T-helper 2 cell (primary cell): ENCODE data around the gene TADA2B.

Experiments
- DNase-seq, 5 experiments: peaks; one replicate each; pipeline versions ENCODE4 v3.0.0 to v3.0.0-alpha.2; 2012 to 2022

The TADA2B gene

DNA sequence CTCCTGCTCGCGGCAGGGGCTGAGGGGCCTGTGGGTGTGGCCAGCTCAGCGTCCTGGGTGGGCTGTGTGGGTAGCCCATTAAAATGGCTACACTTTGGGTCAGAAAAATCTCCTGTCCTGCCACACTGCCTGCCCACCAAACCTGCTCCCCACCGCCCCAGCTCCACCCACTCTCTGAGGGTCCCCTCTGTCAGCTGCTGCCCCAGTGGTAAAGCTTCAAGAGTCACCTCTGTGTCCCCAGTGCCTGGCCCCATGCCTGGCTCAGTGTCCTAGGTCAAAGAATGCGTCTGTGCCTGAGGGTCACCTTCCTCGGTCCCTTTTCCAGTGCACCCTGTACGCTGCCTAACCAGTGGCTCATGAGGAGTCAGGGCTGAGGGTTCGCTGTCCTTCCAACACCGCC lies 24.9 kb upstream of the TADA2B start:
- DNase-seq = no peak

DNA sequence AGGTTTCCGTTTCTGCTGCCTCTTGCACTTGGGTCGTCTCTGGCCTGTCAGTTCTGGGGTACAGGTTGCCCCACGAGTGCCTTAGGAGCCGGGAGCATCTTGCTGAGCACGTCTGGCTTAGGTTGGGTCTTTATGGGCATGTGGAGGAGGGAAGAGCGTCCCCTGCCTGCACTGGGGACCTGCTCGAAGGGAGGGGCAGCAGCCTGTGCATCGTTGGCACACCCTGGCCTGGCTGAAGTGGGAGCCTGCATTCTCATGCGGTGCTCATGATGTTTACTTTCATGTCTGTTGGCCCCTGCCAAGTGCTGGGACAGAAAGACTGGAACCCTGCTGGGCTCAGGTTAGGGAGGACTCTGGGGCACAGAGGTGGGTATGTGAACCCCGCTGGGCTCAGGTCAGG lies 23.8 kb upstream of the TADA2B start:
- DNase-seq = no peak

DNA sequence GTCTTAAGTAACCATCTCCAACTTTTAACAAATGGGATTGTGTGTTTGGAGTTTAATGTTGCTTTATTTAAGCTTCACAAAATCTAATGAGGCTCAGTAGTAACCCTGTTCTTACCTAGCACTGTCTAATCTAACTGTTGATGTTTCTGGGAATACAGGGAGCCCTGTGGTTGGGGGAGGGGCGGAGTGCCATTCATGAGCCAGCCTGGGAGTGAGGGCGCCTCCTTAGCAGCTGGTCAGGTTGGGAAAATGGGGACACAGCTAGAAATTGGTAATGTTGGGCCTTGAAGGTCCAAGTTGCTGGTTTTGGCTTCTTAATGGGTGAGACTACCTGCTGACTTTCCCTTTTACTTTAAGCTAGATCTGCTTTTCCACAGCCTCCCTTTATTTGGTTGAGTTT lies 22.9 kb upstream of the TADA2B start:
- no peak for DNase-seq

DNA sequence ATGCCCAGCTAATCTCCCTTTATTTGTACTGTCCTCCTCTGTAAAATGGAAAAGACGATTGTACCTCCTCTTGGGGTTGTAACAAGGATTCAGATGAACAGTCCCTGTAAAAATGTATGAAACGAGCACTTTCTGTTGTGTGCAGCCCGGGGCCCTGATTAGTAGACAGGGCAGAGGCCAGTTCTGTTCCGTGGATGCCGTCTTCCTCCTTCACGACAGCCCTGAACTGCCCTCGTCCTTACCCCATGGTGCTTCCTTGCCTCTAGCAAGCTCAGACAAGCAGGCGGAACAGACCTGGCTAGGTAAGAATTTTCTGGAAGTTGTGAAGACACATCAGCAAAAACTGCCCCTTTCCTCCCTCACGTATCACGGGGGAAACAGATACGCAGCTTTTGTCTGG lies 22.3 kb upstream of the TADA2B start:
- DNase-seq = no peak

DNA sequence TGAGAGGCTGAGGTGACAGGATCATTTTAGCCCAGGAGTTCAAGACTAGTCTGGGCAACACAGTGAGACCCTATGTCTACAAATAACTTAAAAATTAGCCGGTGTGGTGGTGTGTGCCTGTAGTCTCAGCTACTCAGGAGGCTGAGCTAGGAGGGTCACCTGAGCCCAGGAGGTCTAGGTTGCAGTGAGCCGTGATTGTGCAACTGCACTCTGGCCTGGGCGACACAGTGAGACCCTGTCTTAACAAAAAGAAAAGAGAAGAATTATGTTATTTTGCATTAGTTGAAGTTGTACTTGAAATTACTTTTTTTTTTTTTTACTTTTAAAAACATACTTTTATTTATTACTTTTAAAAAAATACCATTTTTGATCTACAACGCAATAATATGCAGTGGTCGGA lies 21.8 kb upstream of the TADA2B start:
- no peak for DNase-seq

DNA sequence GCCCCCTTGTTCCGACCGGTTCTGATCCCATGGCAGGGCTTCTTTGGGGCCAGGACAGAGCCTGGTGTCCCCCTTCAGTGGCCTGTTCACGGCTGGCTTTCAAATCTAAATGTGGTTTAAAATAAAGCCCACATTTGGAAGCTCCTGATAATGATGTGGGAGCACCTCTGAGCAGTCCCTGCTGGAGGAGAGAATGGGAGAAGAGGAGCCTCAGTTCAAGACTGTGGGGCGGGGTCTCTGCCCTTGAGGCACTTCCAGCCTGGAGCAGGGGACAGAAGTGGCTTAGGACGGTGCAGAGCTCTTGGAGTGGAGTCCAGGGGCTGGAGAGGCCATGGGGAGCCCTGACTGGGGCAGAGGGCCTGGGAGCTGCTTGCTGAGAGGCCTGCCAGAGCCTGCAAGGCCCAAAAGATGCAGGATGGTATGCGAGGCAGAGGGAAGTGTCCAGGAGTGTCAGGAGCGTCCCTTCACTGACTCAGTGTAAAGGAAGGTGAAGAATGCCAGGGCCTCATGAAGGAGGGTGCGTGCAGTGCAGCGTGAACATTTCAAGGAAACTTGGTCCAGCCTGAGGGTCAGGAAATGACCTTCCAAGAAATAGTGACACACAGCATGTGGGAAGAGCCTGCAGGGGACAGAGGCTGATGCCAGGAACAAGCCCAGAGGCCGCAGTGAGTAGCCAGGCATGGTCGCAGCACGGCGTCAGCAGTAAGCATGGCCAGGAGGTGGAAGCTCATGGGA lies 21.1 kb upstream of the TADA2B start:
- DNase-seq = no peak

DNA sequence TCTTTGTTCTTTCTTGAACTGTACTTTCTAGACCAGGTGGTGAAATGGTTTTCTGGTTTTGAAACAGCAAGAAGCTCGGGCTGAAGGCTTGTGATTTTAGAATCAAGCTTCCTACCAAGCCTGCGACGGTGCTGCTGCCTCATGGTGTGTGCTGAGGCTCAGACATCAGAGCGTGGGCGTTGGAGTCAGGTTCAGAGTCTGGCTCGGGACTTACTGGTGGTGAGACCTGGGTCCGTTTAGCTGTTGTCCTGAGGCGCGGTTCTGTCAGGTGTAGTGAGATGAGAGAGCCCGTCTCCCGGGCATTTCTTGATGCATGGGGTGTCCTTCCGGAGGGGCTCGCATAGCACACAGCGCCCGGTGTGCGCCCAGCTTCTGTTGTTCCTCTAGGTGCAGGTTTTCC lies 19.7 kb upstream of the TADA2B start:
- no peak for DNase-seq

DNA sequence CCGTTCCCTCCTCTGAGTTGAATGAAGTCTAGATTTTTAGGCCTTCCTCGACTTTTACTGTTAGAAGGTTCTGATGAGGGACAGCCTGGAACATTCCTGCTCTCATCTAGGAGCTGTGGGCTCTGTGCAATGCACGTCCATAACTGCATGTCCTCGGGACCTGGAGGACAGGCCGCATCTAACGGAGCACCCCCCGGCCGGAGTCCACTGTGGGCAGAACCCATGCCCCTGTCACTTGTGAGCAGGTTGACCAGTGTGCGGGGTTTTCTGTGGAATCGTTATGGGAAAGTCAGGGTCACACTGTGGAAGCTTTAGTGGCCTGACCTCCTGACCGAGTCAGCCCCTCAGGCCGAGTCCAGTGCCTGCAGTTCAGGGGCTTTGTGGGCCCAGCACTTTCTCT lies 19.3 kb upstream of the TADA2B start:
- DNase-seq = no peak

DNA sequence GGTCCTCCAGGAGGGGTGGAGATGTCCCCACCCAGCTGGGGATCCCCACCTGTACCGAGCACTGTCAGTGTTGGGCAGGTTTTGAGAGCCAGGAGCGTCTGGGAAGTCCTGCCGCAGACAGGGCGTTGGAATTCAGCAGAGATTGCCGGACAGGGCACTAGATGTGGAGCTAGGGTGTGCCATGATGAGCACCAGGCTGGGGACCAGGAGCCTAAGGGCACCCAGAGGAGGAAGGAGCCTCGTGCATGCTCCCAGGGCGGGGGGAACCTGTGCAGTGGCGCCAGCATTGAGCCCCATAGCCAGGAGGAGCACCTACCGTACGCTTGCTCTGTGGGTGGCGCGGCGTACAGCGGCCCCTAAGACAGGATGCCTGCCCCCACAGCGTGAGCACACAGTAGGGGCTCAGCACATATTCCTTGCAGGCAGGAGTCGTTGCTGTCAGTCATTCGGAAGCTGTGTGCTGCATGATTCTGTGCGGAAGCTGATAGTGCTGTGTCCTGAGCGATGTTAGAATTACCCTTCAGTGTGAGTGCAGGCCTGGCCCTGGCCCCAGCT lies 18.8 kb upstream of the TADA2B start:
- no peak for DNase-seq

DNA sequence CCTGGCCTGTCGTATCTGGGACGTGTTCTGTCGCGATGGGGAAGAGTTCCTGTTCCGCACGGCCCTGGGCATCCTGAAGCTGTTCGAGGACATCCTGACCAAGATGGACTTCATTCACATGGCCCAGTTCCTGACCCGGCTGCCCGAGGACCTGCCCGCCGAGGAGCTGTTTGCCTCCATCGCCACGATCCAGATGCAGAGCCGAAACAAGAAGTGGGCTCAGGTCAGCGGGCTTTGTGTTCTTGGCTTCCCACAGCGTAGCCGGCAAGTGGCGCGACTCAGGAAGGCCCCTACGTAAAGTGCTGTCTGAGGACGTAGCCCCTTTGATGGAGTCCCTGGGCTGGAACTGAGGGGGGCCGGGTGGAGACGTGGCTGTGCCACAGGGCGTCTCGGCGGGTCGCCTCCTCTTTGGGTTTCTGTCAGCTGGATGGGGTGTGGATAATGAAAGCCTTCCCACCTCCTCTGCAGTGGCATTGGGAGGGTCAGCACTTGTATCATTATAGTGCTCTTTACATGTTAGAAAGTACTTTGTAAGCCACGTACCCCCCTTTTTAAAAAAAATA lies 18.1 kb upstream of the TADA2B start:
- no peak for DNase-seq

DNA sequence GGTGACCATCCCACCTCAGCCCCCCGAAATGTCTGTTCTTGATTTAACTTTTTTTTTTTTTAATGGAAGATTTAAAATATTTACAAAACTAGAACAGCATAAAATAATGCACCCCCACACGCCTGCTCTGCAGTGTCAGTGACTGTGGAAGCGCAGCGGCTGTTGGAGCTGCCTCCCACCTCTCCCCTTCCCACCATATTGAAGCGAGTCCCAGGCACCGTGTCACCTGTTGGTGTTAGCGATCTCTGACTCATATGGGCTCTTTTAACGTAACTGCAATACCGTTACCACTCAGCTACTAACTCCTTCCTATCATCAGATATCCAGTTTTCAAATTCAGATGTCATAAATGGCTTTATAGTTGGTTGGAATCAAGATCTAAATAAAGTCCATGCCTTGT lies 17.1 kb upstream of the TADA2B start:
- DNase-seq = no peak

DNA sequence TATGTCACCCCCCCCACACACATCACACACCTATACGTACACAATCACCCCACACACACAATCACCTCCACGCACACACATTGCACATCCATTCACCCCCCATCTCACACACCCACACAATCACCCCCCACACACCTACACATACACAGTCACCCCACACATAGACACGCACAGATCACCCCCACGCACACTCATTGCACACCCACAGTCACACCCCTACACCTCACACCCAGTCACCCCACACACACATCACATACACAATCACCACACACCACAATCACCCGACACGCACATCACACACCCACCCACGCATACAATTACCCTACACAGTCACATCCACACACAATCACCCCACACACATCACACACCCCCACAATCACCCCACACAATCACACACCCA lies 15.9 kb upstream of the TADA2B start:
- peak in 1 of 5 experiments; percentile 26 for DNase-seq

DNA sequence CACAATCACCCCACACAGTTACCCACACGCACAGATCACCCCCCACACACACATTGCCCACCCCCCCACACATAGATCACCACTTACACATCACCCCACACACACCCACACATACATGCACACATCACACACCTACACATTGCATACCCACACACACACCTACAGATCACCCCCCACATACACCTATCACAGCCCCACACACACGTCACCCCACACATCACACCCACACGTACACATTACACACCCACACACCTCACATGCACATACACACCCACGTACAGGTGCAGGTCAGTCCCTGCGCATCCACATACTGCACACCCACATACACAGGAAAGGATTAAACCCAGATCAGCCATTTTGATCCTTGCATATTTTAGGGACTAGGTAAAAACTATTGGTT lies 15.3 kb upstream of the TADA2B start:
- DNase-seq = no peak

DNA sequence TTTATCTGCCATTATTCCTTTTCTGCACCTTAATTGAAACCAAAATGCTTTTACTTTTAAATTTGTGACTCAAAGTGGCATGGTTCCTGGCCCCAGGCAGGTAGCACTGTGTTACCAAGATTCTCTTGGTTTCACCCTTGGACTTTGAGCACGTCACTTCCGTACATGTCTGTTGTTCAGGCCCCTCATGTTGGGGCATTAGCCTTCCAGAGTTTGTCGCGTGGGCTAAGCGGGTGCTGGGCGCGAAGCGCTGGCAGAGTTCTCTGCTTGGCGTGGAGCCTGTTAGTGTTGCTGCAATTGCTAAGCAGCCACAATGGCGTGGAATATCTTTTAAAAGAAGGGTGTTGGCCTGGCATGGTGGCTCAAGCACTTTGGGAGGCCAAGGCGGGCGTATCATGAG lies 14.0 kb upstream of the TADA2B start:
- no peak for DNase-seq

DNA sequence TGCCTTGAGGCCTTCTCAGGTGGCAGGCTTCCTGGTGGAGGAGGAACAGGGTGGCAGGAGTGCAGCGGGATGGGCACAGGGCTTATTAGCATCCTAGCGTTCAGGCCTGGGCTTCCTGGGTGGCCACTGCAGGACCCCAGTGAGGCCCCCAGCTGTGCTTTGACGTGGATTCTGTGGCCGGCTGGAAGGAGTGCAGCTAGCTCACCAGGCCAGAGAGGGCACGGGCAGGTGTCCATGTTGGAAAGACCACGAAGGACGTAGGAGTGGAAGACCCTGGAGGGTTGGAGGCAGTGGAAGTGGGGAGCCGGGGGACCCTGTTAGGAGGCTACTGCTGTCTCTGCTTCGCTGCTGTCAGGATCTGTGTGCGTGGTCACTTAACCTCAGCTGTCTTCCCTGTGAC lies 13.3 kb upstream of the TADA2B start:
- DNase-seq = no peak

DNA sequence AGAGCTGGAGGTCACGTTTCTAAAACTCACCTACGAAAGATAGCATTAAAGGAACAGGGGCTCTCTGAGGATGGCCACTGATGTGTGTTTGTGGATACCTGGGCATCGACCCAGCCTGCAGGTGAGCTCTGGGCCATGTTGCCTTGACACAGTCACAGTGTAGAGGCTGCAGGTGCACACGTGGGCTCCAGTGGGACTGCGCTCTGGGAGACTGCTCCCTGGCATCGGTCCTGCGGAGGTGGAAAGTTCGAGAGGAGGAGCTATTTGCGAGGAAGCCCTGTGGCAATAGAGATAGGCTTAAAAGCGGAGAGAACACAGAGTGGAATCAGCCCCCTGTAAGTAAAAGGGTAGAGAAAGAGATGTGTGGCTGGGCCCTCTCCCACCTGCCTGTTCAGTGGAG lies 12.3 kb upstream of the TADA2B start:
- no peak for DNase-seq

DNA sequence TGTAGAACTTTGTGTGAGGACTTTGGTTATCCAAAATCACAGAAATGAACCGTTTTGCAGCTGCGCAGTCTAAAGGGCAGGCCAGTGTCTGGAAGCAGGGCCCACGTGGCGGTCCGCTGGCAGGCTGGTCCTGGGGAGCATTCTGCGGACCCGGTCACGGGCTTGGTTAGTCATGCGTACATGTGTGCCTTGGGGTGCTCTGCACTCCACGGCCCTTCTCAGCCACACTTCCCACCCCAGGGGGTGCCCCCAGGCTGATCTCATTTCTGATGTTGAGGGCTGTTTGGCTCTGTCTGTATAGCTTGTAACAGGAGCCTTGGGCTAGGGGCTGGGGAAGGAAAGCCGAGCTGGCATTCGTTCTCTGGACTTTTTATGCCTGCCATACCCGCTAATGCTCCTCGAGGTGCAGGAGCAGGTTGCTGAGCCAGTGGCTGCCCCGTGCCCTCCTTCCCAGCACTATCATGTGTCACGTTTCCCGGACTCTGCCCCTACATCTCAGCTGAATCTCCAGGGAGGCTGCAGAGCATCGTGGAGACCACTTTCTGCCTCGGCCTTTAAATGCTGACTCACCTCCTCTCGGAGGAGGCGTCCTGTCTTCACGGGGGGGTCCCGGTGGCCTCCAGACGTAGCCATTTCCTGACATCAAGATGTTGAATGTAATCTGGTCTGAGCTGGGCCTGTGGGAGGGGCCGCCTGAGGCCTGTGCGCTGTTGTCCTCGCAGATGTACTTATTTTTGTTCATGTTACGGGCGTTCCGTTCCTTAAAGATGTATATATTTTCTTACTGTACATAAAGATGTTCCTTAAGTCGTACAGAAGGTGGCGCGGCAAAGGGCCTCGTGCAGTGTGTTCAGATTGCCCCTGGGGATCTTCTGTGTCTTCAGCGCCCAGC lies 11.4 kb upstream of the TADA2B start:
- DNase-seq = no peak

DNA sequence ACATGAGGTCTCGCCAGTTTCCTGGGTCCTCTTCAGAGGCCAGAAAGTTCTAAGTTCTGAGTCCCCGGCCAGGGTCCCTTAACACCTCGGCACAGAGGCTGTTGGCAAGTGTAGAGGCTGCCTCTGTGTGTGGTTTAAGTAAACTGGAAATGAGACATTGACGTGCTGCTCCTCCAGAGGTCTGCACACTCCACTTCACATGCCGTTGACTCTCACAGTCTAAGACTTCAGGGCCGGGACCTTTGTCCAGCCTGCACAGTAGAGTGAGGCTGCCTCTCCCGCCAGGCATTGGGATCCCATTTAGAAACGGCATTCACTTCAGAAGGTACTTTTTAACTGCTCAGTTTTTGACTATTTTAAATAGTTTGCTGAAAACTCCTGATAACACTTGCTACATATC lies 10.6 kb upstream of the TADA2B start:
- no peak for DNase-seq

DNA sequence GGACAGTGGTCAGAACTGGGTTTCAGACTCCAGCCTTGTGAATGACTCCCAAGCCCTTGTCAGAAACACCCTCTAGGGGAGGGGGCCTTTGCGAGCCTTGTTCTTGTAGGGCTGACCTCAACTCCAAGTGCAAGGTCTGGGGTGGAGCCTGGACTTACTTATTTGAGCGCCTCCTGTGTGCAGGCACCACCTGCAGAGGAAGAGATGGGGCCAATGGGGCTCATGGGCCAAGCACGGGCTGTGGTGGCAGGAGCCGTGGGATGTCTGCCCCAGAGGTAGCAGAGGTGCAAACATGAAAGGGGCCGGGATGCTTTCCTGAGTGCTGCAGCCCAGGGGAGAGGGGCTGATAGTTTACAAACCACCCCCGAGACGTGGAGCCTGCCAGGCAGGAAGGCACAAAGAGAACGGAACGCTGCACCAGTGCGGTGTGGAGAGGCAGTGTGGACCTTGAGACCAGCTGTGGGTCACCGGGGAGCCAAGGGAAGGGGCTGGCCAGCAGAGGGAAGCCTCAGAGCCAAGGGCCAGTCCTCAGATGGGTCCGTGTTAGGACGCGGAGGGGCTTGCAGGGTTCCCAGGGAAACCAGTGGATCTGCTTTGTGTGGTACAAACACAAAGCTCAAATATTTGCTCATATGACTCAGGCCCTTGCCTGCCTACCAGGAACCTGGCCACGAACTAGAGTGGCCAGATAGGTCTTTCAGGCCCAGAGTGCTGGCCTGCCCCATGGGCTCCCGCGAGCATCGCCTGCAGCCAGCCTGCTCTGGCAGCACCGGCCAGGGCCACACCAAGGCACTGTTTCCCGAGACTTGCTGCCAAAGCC lies 8.7 kb upstream of the TADA2B start:
- no peak for DNase-seq

DNA sequence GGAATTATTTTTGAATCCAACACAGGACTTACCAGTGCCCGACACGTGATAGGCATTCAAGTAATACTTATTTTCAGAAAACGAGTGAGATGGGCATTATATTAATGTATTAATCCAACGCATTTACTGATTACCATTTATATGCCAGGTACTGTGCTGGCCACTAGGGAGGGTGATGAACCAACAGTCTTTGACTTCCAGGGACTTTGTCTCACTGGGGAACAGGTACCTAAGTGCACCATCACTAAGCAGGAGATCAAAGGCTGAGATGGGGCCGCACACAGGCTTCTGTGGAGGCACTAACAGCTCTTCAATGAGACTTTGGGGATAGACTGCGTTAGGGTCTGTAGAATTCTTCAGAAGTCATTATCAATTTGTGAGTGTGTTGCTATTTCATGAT lies 5.7 kb upstream of the TADA2B start:
- no peak for DNase-seq

DNA sequence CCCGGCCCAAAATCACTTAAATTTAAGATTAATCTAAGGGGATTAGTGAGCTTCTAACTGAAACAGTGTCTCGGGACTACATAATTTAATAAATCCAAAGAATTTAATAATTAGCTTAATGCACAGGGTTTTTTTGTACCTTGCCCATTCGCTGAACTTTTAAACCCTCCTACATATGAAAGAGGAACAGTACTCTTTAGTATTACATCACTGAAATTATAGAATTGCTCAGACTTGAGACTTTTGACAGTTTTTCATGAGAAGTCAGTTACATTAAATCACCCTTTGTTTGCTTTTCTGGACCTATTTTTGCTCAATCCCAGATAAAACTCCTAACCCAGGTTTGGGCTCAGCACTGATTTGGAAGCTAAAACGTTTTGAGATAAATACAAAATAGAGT lies 2.4 kb upstream of the TADA2B start:
- DNase-seq = no peak

DNA sequence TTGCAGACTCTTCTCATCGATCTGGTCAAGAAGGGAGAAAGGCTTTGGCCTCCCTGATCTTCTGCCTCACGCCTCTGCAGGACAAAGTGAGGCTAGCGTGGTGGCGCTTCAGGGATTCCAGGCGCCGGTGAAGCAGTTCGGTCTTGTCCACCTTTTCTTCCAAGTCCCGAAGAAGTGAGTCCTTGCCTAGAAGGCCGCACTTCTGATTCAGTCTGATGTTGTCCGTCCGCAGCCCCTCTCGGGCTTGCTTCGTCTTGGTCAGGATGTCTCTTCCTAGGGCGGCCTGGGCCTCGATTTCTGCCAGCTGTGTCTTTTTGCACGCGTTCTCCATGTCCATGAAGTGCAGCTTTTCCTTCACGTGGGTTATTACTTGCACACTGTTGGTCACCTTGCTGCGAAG lies 1.9 kb upstream of the TADA2B start:
- no peak for DNase-seq
